Measurements from ENCODE around the gene ASB3.

ASB3 gene

GRCh38 chr2:53785366-53785765 is 1.4 kb downstream of the ASB3 start:
- peak overlapping the region; percentile 67 to 73 for H3K4me3 ChIP-seq (ENCODE audit: low read depth in 1 of 2, low read length in 2 of 2)
- H3K9ac ChIP-seq (ENCODE audit: low read depth, low read length): peak overlapping the region; percentile 84
- H3K27ac ChIP-seq (ENCODE audit: low read length): peak overlapping the region; percentile 93
- ATAC-seq (ENCODE audit: insufficient read depth, low read depth): no peak
- no peak for DNase-seq
- H4K20me1 ChIP-seq (ENCODE audit: insufficient read depth, low read length): peaks cover 3% of the 10 kb centered on the region; the same call in 1 of the 2 replicates
- H3K4me2 ChIP-seq (ENCODE audit: insufficient read depth, low read length): peak overlapping the region; percentile 67
- no peaks in the 10 kb centered on the region for H3K27me3 ChIP-seq (ENCODE audit: insufficient read depth, low read length, poor library complexity)
- no peak overlapping the region for H2AFZ ChIP-seq (ENCODE audit: low read depth, low read length)
- no peaks in the 10 kb centered on the region for H3K9me3 ChIP-seq (ENCODE audit: insufficient read depth, low read length, severe bottlenecking)
- no peak for TF ChIP-seq EZH2 (IDR thresholded peaks at IDR 0.05; ENCODE audit: borderline replicate concordance, low read depth, low read length, severe bottlenecking)
- TF ChIP-seq CTCF (IDR thresholded peaks at IDR 0.05; ENCODE audit: borderline replicate concordance, extremely low read depth, low read length, poor library complexity, severe bottlenecking): no peak
- H3K79me2 ChIP-seq (ENCODE audit: insufficient read depth, low read length): peaks cover 99% of the 10 kb centered on the region
- peaks cover 24% of the 10 kb centered on the region for H3K36me3 ChIP-seq (ENCODE audit: insufficient read depth, low read length)
- H3K4me1 ChIP-seq (ENCODE audit: insufficient read depth, low read length): peaks cover 47% of the 10 kb centered on the region

DNA sequence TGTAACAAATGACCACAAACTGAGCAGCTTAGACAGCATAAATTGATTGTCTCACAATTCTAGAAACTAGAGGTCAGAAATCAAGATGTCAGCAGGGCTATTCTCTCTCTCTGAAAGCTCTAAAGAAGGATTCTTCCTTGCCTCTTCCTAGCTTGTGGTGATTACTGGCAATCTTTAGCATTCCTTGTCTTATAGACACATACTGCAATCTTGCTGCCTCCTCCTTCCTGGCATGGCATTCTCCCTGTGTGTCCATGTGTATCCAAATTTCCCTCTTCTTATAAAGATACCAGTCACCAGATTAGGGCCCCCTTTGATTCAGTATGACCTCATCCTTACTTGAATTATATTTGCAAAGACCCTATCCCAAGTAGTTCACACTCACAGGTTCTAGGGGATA is 2.3 kb downstream of the ASB3 start:
- Histone ChIP-seq H3K4me1 (ENCODE audit: insufficient read depth, low read length) (peaks cover 38% of the 10 kb centered on the region), H3K9ac (ENCODE audit: low read depth, low read length) (peak overlapping the region; percentile 84; the same call in 1 of the 2 replicates), H3K9me3 (ENCODE audit: insufficient read depth, low read length, severe bottlenecking) (no peaks in the 10 kb centered on the region), H3K4me3 (ENCODE audit: low read depth in 1 of 2, low read length in 2 of 2) (peak overlapping the region in 1 of 2 experiments; percentile 73; a peak in 1 of 4 replicates), H3K27me3 (ENCODE audit: insufficient read depth, low read length, poor library complexity) (no peaks in the 10 kb centered on the region), H2AFZ (ENCODE audit: low read depth, low read length) (no peak overlapping the region), H4K20me1 (ENCODE audit: insufficient read depth, low read length) (peaks cover 3% of the 10 kb centered on the region; the same call in 1 of the 2 replicates), H3K36me3 (ENCODE audit: insufficient read depth, low read length) (peaks cover 33% of the 10 kb centered on the region), H3K27ac (ENCODE audit: low read length) (0 out of 2 replicates have a peak overlapping the region, but pooled peaks have one; percentile 22), H3K4me2 (ENCODE audit: insufficient read depth, low read length) (peak overlapping the region; percentile 67), H3K79me2 (ENCODE audit: insufficient read depth, low read length) (peaks cover 99% of the 10 kb centered on the region)
- TF ChIP-seq EZH2 (IDR thresholded peaks at IDR 0.05; ENCODE audit: borderline replicate concordance, low read depth, low read length, severe bottlenecking): no peak
- TF ChIP-seq CTCF (IDR thresholded peaks at IDR 0.05; ENCODE audit: borderline replicate concordance, extremely low read depth, low read length, poor library complexity, severe bottlenecking): no peak
- DNase-seq: no peak
- ATAC-seq (ENCODE audit: insufficient read depth, low read depth): no peak

DNA sequence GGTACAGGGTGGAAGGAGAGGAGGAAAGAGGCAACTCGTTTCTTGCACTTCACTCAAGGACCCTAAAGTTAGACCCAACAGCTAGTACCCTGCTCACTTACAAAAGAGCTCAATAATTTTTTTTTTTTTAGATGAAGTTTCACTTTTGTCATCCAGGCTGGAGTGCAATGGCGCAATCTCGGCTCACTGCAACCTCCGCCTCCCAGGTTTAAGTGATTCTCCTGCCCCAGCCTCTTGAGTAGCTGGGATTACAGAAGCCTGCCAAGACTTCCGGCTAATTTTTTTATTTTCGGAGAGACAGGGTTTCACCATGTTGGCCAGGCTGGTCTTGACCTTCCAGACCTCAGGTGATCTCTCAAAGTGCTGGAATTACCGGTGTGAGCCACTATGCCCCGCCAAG is 4.1 kb downstream of the ASB3 start:
- Histone ChIP-seq H3K27me3 (ENCODE audit: insufficient read depth, low read length, poor library complexity) (no peaks in the 10 kb centered on the region), H3K4me2 (ENCODE audit: insufficient read depth, low read length) (0 out of 2 replicates have a peak overlapping the region, but pooled peaks have one; percentile 14), H3K4me3 (ENCODE audit: low read depth in 1 of 2, low read length in 2 of 2) (no peak overlapping the region), H3K27ac (ENCODE audit: low read length) (no peak overlapping the region), H3K36me3 (ENCODE audit: insufficient read depth, low read length) (peaks cover 44% of the 10 kb centered on the region), H3K4me1 (ENCODE audit: insufficient read depth, low read length) (peaks cover 21% of the 10 kb centered on the region), H3K9me3 (ENCODE audit: insufficient read depth, low read length, severe bottlenecking) (no peaks in the 10 kb centered on the region), H4K20me1 (ENCODE audit: insufficient read depth, low read length) (peaks cover 3% of the 10 kb centered on the region; the same call in 1 of the 2 replicates), H3K79me2 (ENCODE audit: insufficient read depth, low read length) (peaks cover 98% of the 10 kb centered on the region), H2AFZ (ENCODE audit: low read depth, low read length) (no peak overlapping the region), H3K9ac (ENCODE audit: low read depth, low read length) (no peak overlapping the region)
- ATAC-seq (ENCODE audit: insufficient read depth, low read depth) (no peak), DNase-seq (no peak)
- TF ChIP-seq EZH2 (IDR thresholded peaks at IDR 0.05; ENCODE audit: borderline replicate concordance, low read depth, low read length, severe bottlenecking) (no peak), CTCF (IDR thresholded peaks at IDR 0.05; ENCODE audit: borderline replicate concordance, extremely low read depth, low read length, poor library complexity, severe bottlenecking) (no peak)
